BJ (cell line): ENCODE results near the gene TRIM9. TPM values are rescaled to one million over a fixed set of nuclear protein-coding genes. Genes with fewer than 3 reads are reported as not detected.

Experiments
- CTCF ChIA-PET: fragments of 350-600 bp; formaldehyde crosslinking; extraction: SDS; loops from one replicate; lab custom pipeline; 2021; ENCODE audit warnings: antibody characterized with exemption, inconsistent platforms; lab: Yijun Ruan, JAX
- POLR2A ChIA-PET: fragments of 300-600 bp; sonication (Branson Sonifier 250); formaldehyde crosslinking; extraction: SDS; loops from one replicate; lab custom pipeline; 2021; ENCODE audit warnings: antibody characterized with exemption; lab: Charles Lee
- DNase-seq: peaks from one replicate; pipeline ENCODE4 v3.0.0-alpha.2; 2011; ENCODE audit warnings: low read depth
- H3K27me3 ChIP-seq: 2 replicates; pipeline ENCODE4 v1.6.0; 2011; ENCODE audit warnings: low read length; ENCODE audit not compliant: control insufficient read depth, insufficient read depth
- H3K36me3 ChIP-seq: 2 replicates; pipeline ENCODE4 v1.5.1; 2011; ENCODE audit warnings: low read length; ENCODE audit not compliant: control insufficient read depth, insufficient read depth
- H3K4me3 ChIP-seq: 2 replicates; pipeline ENCODE4 v1.5.1; 2011; ENCODE audit warnings: low read depth, mild to moderate bottlenecking, control low read depth, low read length
- polyA plus RNA-seq: library from polyadenylated mRNA; depleted of rRNA; stranded (reverse); fragments of >200 nt; gene quantifications from 2 replicates; pipeline ENCODE4 v1.2.3, GENCODE V29; 2011
- TF ChIP-seq, protein P1 (sequence below): IDR thresholded peaks from 2 replicates; pipeline ENCODE4 v1.5.1; 2011; ENCODE audit warnings: low read depth, mild to moderate bottlenecking, control low read depth, inconsistent platforms, low read length, moderate library complexity; ENCODE audit not compliant: insufficient read depth

Gene TRIM9
- polyA plus RNA-seq, 1 experiment = 0.02 TPM

DNA sequence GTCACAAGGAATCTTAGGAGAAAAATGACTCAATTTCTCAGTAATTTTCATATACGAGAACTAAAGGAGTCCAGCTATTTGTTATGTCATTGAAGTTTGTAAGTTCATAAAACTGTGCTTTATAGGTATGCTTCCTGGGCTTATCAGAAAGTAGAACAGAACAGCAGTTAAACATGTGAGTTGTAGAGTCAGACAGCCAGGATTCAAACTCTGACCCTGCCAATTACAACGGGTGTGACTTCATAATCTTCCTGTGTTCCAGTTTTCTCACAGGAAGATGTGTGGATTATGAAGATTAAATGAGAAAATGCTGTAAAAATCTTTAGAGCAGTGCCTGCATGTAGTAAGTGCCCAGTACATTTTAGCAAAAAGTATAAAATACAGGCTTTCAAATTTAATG is 8.9 kb downstream of the TRIM9 start:
- TF ChIP-seq, protein P1, sequence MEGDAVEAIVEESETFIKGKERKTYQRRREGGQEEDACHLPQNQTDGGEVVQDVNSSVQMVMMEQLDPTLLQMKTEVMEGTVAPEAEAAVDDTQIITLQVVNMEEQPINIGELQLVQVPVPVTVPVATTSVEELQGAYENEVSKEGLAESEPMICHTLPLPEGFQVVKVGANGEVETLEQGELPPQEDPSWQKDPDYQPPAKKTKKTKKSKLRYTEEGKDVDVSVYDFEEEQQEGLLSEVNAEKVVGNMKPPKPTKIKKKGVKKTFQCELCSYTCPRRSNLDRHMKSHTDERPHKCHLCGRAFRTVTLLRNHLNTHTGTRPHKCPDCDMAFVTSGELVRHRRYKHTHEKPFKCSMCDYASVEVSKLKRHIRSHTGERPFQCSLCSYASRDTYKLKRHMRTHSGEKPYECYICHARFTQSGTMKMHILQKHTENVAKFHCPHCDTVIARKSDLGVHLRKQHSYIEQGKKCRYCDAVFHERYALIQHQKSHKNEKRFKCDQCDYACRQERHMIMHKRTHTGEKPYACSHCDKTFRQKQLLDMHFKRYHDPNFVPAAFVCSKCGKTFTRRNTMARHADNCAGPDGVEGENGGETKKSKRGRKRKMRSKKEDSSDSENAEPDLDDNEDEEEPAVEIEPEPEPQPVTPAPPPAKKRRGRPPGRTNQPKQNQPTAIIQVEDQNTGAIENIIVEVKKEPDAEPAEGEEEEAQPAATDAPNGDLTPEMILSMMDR = no peak
- no peak for DNase-seq
- H3K36me3 ChIP-seq = no peaks in the 10 kb centered on the region
- CTCF ChIA-PET = no interaction called here
- POLR2A ChIA-PET = no interaction called here
- peaks cover 5% of the 10 kb centered on the region; the same call in 1 of the 2 replicates for H3K27me3 ChIP-seq
- no peak overlapping the region for H3K4me3 ChIP-seq

DNA sequence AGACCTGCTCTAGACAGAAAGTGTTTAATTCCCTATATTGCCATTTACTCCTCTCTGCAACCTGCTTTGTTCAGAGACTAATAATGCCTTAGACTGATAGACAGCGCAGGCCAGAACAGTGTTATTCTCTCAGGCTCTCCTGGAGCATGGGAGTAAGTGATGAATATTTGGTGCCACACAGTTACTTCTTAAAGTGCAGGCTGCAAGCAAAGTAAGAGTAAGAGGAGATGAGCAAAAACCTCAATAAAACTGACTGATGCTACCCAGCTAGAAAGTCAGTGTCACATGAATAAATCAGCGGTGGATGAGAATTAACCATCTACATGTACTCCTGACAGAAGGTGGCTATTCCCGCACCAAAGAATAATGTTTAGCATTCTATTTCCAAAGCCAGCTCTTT is 9.9 kb downstream of the TRIM9 start:
- Histone ChIP-seq H3K36me3 (no peaks in the 10 kb centered on the region), H3K27me3 (peaks cover 5% of the 10 kb centered on the region; the same call in 1 of the 2 replicates), H3K4me3 (no peak overlapping the region)
- DNase-seq = no peak
- ChIA-PET POLR2A (no interaction called here), CTCF (interaction anchor here (1.3 kb wide), 1 partner anchor 21 kb away, joined by 3 read pairs; no protein-coding TSS in a partner anchor)
- TF ChIP-seq, protein P1 = no peak

DNA sequence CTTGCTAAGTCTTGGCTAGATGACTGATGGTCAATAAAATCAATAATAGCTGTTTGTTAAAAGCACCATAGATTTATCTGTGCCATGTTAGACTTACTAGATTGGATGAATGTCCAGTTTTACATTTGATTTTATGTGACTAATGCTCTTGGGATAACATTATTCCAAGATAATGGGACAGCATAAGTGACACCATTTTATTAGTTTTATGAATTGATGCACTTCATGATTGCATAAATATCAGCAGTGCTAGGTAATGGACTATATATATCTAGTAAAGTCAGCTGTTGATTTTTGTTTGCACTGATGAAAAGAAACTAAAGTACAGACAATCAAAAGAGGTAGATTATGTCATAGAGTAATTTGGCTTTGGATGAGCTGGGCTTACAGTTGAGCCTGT is 10.4 kb downstream of the TRIM9 start:
- peaks cover 5% of the 10 kb centered on the region; the same call in 1 of the 2 replicates for H3K27me3 ChIP-seq
- no peaks in the 10 kb centered on the region for H3K36me3 ChIP-seq
- TF ChIP-seq, protein P1 = no peak
- DNase-seq = no peak
- H3K4me3 ChIP-seq = no peak overlapping the region
- CTCF ChIA-PET = interaction anchor here (0.7 to 1.6 kb wide), 4 partner anchors 11 to 55 kb away, joined by 3 to 5 read pairs (median 4); partner anchors contain the start of gene TRIM9
- POLR2A ChIA-PET = no interaction called here

DNA sequence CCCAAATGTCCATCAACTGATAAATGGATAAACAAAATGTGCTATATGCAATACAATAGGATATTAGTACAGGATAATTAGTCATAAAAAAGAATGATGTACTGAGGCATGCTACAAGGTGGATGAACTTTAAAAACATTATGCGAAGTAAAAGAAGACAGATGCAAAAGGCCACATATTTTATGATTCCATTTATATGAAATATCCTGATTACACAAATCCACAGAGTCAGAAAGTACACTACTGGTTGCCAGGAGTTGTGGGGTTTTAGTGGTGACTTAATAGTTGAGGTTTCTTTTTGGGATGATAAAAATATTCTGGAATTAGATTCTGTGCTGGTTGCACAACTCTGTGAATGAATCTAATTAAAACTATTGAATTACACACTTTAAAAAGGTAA is 12.6 kb downstream of the TRIM9 start:
- DNase-seq = no peak
- CTCF ChIA-PET = no interaction called here
- TF ChIP-seq, protein P1 = no peak

DNA sequence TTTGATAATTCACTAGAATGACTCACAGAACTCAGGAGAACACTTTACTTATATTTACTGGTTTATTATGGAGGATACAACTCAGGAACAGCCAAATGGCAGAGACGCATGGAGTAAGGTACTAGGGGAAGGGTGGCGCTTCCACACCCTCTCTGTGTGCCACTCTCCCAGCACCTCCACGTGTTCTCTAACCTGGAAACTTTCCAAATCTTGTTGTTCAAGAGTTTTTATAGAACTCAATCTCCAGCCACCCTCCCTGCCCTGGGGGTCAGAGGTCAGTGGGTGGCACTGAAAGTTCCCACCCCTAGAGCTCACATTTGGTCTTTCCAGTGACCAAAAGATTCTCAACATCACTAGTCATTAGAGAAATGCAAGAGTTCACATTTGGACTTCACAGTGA is 13.2 kb downstream of the TRIM9 start:
- POLR2A ChIA-PET = no interaction called here

More for the DNA sequence above, 12.6 kb downstream of the TRIM9 start:
- POLR2A ChIA-PET = no interaction called here
- no peak overlapping the region for H3K4me3 ChIP-seq
- H3K36me3 ChIP-seq = no peaks in the 10 kb centered on the region
- H3K27me3 ChIP-seq = peaks cover 5% of the 10 kb centered on the region; the same call in 1 of the 2 replicates

More for the DNA sequence above, 13.2 kb downstream of the TRIM9 start:
- TF ChIP-seq, protein P1 = no peak
- Histone ChIP-seq H3K27me3 (peaks cover 2% of the 10 kb centered on the region; the same call in 1 of the 2 replicates), H3K36me3 (no peaks in the 10 kb centered on the region), H3K4me3 (no peak overlapping the region)
- CTCF ChIA-PET = no interaction called here
- no peak for DNase-seq
